Breast epithelium (tissue), 3 donors: Measurements from ENCODE around the gene PLB1.

Experiments used
- CTCF ChIP-seq, 3 donors: fragments of 450-650 bp; IDR thresholded peaks; one replicate each; pipeline ENCODE4 v1.5.1; 2016 to 2017; ENCODE audit warnings: antibody characterized with exemption in 3 of 3, mild to moderate bottlenecking in 3 of 3, moderate library complexity in 3 of 3
- POLR2AphosphoS5 ChIP-seq, 3 donors: sonication (generic); formaldehyde crosslinking; IDR thresholded peaks; one replicate each; pipeline ENCODE4 v1.6.1; 2017; ENCODE audit warnings: antibody characterized with exemption in 3 of 3

DNA sequence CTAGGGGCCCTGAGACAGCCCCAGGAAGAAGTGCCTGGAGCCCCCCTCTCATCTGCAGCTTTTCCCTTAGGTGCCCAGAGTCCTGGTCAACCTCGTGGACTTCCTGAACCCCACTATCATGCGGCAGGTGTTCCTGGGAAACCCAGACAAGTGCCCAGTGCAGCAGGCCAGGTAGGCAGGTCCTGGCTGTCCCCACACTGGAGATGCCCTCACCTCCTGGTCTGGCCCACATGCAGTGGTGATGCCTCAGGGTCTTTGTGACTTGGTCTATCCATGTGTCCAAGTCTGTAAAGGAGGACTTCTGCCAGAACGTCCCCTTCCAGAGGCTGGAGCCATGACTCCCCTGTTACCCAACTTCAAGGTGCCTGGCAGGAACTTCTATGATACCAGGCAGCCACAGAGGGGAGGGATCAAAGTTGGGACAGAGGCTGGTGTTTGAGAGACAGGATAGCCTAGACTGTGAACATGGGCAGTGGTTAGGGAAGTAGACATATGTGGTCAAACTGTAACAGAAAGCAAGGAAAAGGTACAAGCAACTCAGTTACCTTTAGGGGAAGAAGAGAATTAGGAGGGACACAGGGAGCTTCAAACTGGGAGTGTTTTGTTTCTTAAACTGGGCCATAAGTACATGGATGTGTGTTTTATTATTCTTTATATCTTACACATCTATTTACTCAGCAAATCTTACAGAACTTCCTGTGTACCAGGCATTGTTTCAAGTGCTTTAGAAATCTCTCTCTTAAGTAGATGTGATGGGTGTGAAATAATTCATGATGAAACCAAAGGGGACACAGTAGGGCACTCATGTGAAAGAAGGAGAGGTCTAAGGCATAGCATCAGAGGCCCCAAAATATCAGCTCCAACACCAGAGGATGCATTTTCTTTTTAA lies 107.1 kb downstream of the PLB1 start:
- TF ChIP-seq CTCF (IDR thresholded peaks at IDR 0.05): no peak
- no peak for TF ChIP-seq POLR2AphosphoS5 (IDR thresholded peaks at IDR 0.05)
